ENCODE measurements around the gene SEMA3D.

Gene SEMA3D

DNA sequence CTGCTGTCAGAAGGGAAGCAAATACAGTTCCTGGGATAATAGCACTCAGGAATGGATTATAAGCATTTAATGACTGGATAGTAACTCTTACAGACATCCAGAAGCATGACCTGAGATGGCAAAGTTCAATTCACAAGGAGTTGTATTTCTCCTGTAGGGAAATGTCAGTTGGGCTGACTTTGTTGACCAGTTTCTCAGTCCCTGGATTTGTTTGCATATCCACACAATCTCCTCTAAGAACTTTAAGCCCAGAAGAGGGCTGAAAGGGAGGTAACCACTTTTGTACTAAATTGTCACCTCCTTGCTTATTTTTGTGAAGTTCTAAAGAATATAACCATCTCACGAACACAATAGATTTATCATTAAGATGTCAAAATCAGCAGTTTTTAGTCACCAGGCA is 140.3 kb downstream of the SEMA3D start:
- H3K4me3 ChIP-seq (replicated peaks in 1 of 2; ENCODE audit: low read depth in 2 of 2, low read length in 2 of 2) = no peak overlapping the region
- TF ChIP-seq, protein P1, sequence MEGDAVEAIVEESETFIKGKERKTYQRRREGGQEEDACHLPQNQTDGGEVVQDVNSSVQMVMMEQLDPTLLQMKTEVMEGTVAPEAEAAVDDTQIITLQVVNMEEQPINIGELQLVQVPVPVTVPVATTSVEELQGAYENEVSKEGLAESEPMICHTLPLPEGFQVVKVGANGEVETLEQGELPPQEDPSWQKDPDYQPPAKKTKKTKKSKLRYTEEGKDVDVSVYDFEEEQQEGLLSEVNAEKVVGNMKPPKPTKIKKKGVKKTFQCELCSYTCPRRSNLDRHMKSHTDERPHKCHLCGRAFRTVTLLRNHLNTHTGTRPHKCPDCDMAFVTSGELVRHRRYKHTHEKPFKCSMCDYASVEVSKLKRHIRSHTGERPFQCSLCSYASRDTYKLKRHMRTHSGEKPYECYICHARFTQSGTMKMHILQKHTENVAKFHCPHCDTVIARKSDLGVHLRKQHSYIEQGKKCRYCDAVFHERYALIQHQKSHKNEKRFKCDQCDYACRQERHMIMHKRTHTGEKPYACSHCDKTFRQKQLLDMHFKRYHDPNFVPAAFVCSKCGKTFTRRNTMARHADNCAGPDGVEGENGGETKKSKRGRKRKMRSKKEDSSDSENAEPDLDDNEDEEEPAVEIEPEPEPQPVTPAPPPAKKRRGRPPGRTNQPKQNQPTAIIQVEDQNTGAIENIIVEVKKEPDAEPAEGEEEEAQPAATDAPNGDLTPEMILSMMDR (IDR thresholded peaks at IDR 0.05; ENCODE audit: low read depth, low read length) = no peak
- no peak for DNase-seq (ENCODE audit: low read depth in 2 of 2)

DNA sequence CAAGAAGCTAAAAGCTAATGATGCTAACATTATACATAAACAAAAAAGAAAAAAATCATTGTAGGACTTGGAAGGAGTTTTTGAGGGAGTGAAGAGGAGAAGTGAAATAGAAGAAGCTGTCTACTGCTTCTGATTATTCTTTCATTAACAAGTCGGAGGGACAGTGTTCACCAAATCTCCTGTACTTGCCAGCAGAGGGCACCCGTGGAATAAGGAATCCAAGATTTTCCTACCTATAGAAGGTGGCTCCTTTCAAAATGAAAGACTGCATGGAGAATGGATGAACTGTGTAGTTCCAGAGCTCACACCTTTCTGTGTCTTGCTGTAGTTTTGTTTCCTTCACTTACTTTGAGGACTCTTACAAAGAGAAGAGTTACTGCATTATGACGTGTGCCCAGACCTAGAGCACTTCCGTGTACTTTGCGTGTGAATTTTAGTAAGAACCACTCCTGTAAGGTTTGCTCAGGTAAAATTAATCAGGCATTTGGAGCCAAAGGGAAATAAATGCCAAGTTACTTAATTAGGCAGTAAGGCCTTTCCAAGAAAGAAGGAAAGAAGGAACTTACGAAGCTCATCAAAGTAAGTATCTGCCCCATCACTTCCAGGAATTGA is 145.1 kb downstream of the SEMA3D start:
- peak; percentile 82 to 83 for DNase-seq (ENCODE audit: low read depth in 2 of 2)
- TF ChIP-seq, protein P1 (IDR thresholded peaks at IDR 0.05; ENCODE audit: low read depth, low read length) = peak; percentile 64
- H3K4me3 ChIP-seq (replicated peaks in 1 of 2; ENCODE audit: low read depth in 2 of 2, low read length in 2 of 2) = no peak overlapping the region

DNA sequence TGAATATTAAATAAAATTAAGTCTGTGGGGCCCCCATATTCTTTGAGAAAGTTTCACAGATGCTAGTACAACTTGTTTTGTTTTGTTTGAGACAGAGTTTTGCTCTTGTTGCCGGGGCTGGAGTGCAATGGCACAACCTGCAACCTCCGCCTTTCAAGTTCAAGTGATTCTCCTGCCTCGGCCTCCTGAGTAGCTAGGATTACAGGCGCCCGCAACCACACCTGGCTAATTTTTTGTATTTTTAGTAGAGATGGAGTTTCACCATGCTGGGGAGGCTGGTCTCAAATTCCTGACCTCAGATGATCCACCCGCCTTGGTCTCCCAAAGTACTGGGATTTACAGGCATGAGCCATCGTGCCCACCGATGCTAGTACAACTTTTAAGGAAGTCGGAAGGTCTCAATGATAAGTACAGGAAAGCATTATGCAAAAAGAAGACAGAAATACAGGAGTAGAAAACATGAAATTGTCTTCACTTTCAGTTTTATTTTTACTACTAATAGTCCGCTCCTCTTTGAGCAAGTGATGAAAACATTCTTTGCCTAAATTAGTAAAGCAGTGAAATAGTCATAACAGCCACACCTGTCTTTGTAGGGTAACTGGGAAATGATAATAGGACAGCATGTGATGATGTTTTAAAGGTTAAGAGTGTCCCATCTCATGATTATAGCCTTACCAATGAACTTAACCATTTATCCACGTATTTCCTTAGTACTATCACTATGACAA is 147.5 kb downstream of the SEMA3D start:
- no peak for DNase-seq (ENCODE audit: low read depth in 2 of 2)
- H3K4me3 ChIP-seq (replicated peaks in 1 of 2; ENCODE audit: low read depth in 2 of 2, low read length in 2 of 2) = no peak overlapping the region
- TF ChIP-seq, protein P1 (IDR thresholded peaks at IDR 0.05; ENCODE audit: low read depth, low read length) = no peak

DNA sequence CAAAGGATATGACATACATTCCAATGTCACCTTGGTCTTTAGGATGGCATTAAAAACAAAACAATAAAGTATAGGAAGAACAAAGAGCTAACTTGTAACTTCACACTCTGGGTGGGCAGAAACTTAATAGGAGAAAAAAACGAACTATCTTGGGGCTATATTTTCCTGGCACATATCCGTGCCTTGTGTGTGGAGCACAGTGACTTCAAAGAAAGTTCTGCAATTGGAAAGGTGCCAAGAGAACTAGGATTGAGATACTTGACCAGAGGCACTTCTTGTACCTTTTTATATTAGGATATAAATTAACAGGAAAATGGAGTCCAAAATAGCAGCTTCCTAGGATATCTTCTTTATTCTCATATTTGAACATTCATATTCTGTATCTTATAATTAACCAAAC is 148.4 kb downstream of the SEMA3D start:
- DNase-seq (ENCODE audit: low read depth in 2 of 2) = no peak
- no peak overlapping the region for H3K4me3 ChIP-seq (replicated peaks in 1 of 2; ENCODE audit: low read depth in 2 of 2, low read length in 2 of 2)
- TF ChIP-seq, protein P1 (IDR thresholded peaks at IDR 0.05; ENCODE audit: low read depth, low read length) = no peak

DNA sequence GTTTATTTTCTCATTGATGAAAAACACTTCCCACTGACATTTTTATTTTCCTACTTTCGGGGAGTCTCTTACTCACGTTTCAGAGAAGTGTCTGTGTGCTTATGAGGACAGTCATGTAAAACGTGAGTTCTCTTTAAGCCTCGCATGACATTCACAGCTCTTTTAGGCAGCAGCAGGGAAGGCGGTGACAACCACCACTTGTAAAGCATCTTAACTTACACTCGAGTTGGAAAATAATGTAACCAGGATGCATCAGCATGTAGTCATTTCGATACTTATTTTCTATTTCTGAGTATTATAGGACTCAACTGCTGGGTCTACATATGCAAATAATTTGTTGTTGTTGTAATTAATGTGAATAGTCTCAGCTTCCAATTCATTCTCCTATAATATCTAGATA is 153.6 kb downstream of the SEMA3D start:
- no peak for DNase-seq (ENCODE audit: low read depth in 2 of 2)
- TF ChIP-seq, protein P1 (IDR thresholded peaks at IDR 0.05; ENCODE audit: low read depth, low read length) = no peak
- H3K4me3 ChIP-seq (replicated peaks in 1 of 2; ENCODE audit: low read depth in 2 of 2, low read length in 2 of 2) = no peak overlapping the region

DNA sequence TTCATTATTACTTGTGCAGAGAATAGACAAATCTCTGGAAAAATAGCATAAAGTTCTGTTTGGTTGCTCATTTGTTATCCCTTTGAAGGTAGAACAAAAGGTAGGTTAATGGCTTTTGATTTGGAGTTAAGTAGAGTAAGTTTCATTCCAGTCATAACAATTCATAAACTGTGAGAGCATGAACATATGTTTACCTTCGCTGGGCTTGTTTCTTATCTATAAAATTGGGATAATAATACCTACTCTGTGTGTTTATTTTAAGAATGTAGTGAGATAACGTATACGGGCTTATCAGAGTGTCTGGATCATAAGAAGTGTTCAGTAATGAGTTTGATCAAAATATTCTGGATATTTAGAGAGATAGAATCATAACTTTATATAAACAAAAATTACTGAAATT is 155.4 kb downstream of the SEMA3D start:
- TF ChIP-seq, protein P1 (IDR thresholded peaks at IDR 0.05; ENCODE audit: low read depth, low read length) = no peak
- DNase-seq (ENCODE audit: low read depth in 2 of 2) = no peak
- no peak overlapping the region for H3K4me3 ChIP-seq (replicated peaks in 1 of 2; ENCODE audit: low read depth in 2 of 2, low read length in 2 of 2)
